HG03521 (cell line): Measurements from ENCODE around the gene WFDC12.

Experiments used
- ATAC-seq: cut with Tn5 transposase; IDR thresholded peaks from one replicate; pipeline ENCODE4 v1.9.1; 2021; ENCODE audit warnings: mild to moderate bottlenecking, moderate library complexity; ENCODE audit not compliant: unreplicated experiment

WFDC12 gene

DNA sequence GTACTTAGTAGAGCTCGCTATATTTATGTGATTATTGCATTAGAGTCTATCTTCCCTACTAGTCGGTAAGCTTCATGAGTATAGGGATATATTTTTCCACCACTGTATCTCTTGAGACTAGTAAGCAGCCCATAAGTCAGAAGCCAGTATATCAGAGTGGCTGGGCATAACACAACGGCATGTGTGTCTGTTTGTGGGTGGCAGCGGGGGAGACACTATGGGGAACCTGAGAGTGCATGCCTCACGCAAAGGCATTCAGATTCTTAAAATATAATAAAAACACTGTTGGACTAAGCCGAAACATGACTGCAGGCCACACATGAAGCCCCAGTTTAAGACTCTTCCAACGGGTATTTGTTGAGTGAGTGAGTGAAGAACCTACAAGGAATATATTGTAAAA lies 31.4 kb downstream of the WFDC12 start:
- ATAC-seq: no peak

DNA sequence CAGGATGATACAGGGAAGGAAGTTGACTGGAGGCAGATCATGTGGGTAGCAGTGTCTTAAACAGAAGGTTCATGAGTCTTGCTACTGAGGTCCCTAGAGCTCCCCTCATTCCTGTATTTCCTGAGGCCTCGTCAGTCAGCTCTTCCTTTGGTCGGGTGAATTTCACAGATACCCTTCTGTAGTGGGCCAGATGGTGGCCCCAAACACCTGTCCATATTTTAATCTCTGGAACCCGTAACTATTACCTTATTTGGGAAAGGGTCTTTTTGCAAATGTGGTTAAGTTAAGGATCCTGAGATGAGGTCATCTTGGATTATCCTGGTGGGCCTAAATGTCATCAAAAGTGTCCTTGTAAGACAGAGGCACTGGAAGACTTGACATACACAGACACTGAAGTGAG lies 32.9 kb downstream of the WFDC12 start:
- ATAC-seq: no peak

DNA sequence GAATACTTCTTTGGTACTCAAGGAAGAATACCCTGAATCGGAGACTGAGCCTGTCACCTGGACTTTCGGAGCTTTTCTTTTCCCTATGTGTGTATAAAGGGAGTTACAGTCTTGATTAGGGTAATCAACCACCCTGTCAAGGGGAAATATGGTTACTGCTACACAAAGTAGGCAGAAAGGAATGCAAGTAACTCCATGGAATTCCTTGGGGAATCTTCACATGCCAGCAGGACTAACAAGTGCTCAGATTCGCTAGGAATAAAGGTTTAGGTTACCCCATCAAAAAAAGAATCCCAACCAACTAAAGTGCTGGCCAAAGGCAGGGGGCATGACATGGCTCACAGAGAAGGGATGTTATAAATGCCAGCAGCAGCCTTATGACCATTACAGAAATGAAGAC lies 33.8 kb downstream of the WFDC12 start:
- ATAC-seq: no peak

GRCh38 chr20:45088247-45088646 lies 36.0 kb downstream of the WFDC12 start:
- ATAC-seq: no peak

- no peak for ATAC-seq
Measured at GRCh38 chr20:45087814-45088213, 36.5 kb downstream of the WFDC12 start.

GRCh38 chr20:45087097-45087790 lies 37.0 kb downstream of the WFDC12 start:
- no peak for ATAC-seq

DNA sequence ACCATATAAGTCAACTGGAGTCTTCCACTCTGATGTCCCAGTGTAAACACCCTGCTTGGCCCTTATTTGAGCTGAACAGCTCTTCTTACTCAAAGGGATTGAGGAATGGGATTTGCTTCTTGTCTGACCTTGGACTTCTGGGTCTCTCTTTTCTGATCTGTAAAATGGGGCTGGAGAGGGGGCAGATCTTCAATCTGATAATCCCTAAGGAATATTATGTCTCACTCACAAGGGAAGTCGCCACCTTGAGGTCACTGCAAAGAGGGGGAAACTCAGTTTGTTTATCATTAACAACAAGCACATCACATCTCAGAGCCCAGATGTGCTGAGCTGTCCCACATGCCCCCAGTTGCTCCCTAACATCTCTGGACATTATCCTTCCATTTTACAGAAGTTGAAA lies 38.4 kb downstream of the WFDC12 start:
- ATAC-seq: no peak

DNA sequence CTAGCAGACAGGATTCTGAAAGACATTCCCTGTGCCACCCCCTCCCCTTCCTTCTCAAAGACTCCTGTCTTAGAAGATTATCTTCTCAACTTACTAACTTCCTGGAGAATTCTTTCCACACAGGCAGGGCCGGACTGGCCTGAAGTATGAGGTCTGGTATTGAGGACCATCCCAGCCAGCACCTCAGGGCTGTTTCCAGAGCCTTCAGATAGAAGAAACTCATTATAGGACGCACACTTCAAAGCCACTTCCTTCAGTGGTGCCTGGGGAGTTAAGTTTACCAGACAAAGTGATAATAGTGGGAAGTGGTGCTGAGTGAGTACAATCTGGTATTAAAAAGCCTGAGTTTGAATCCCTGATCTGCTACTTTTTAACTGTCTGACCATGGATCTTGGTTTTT lies 39.0 kb downstream of the WFDC12 start:
- ATAC-seq: no peak

DNA sequence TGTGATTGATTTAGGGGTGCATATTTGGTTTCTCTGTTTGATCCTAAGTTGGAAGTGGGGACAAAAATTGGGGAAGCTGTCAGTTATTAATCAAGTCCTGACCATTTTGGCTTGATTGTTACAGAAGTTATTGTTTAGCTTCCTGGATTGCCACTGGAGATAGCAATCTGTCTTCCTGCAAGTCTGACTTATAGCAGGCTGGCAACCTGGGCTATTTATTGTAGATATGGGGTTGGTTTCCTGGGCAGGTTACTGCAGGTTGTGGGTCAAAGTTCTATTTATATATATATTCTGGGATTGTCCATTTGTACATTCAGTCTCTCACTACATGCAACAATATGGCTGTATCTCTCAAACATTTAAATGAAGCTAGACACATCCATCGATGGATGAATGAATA lies 41.1 kb downstream of the WFDC12 start:
- no peak for ATAC-seq

GRCh38 chr20:45082468-45082867 lies 41.8 kb downstream of the WFDC12 start:
- ATAC-seq: no peak

GRCh38 chr20:45080867-45081624 lies 43.2 kb downstream of the WFDC12 start:
- ATAC-seq: no peak

GRCh38 chr20:45077559-45077958 lies 46.7 kb downstream of the WFDC12 start:
- no peak for ATAC-seq
